HL-60 (cell line): ENCODE results near the gene ZNF675.

Experiments
- DNase-seq, 2 experiments: peaks; one replicate each; pipeline ENCODE4 v3.0.0-alpha.2; 2010 to 2020; ENCODE audit warnings: low read depth in 1 of 2, low spot score in 1 of 2
- H3K27ac ChIP-seq: fragments of 250-450 bp; sonication (Bioruptor Pico); replicated peaks from 2 replicates; pipeline ENCODE4 v1.5.1; 2020; ENCODE audit warnings: mild to moderate bottlenecking, moderate library complexity
- H3K27me3 ChIP-seq: fragments of 250-450 bp; sonication (Bioruptor Pico); 2 replicates; pipeline ENCODE4 v1.5.1; 2021; ENCODE audit warnings: mild to moderate bottlenecking, moderate library complexity; ENCODE audit not compliant: insufficient read depth, poor library complexity, severe bottlenecking
- H3K4me3 ChIP-seq: replicated peaks from 2 replicates; pipeline ENCODE4 v1.5.1; 2011; ENCODE audit warnings: mild to moderate bottlenecking, control low read depth, low read length; ENCODE audit not compliant: insufficient read depth
- CTCF ChIP-seq: IDR thresholded peaks from one replicate; pipeline ENCODE4 v1.5.1; 2011; ENCODE audit warnings: low read length, control low read depth, inconsistent platforms; ENCODE audit not compliant: insufficient read depth
- GABPA ChIP-seq: IDR thresholded peaks from 2 replicates; pipeline ENCODE4 v1.6.1; 2012; ENCODE audit warnings: low read depth
- POLR2AphosphoS5 ChIP-seq: IDR thresholded peaks from 2 replicates; pipeline ENCODE4 v1.6.1; 2012; ENCODE audit warnings: low read depth
- REST ChIP-seq: IDR thresholded peaks from 2 replicates; pipeline ENCODE4 v1.6.1; 2012; ENCODE audit warnings: low read depth; ENCODE audit not compliant: insufficient replicate concordance
- SPI1 ChIP-seq: IDR thresholded peaks from 2 replicates; pipeline ENCODE4 v1.6.1; 2012; ENCODE audit warnings: low read depth, mild to moderate bottlenecking, borderline replicate concordance

Gene ZNF675

GRCh38 chr19:23716792-23717191 is 29.8 kb upstream of the ZNF675 start:
- no peaks in the 10 kb centered on the region for H3K27me3 ChIP-seq
- DNase-seq = no peak
- TF ChIP-seq SPI1 (no peak), GABPA (no peak), CTCF (no peak), POLR2AphosphoS5 (no peak), REST (no peak)
- H3K27ac ChIP-seq = no peak overlapping the region
- no peak overlapping the region for H3K4me3 ChIP-seq

DNA sequence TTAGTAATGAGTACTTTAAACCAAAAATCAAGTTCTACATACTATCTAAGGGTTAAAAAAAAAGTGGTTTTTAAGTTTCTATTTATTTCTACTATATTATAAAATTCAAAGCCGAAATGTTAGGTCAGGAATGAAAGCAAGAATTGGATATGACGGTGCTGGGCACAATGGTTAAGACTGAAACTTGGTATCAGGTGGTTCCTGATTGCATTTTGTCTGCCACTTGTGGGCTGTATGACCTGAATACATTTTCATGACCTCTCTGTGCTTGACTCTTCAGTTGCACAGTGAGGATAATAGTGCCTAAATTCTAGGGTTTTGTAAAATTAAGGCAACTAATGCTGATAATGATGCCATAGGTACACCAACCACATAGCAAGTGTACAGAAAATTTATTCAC is 22.3 kb upstream of the ZNF675 start:
- no peak overlapping the region for H3K27ac ChIP-seq
- TF ChIP-seq CTCF = no peak
- no peak for TF ChIP-seq REST
- no peak for TF ChIP-seq GABPA
- no peak for TF ChIP-seq POLR2AphosphoS5
- no peak for TF ChIP-seq SPI1
- no peak overlapping the region for H3K4me3 ChIP-seq
- no peak for DNase-seq
- H3K27me3 ChIP-seq = no peaks in the 10 kb centered on the region

DNA sequence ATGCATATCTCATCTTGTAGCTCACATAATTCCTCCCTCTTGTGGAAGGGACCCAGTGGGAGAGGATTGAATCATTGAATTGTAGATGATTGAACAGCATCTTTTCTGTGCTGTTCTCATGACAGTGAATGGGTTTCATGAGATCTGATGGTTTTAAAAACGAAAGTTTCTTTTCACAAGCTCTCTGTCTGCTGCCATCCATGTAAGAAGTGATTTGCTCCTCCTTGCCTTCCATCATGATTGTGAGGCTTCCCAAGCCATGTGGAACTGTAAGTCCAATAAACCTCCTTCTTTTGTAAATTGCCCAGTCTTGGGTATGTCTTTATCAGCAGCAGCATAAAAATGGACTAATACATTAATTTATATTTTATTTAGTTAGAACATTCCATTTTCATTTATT is 19.6 kb upstream of the ZNF675 start:
- no peak for TF ChIP-seq REST
- no peak for TF ChIP-seq CTCF
- no peak for TF ChIP-seq SPI1
- no peak for TF ChIP-seq GABPA
- TF ChIP-seq POLR2AphosphoS5 = no peak
- DNase-seq = no peak
- H3K27ac ChIP-seq = no peak overlapping the region
- H3K27me3 ChIP-seq = no peaks in the 10 kb centered on the region
- H3K4me3 ChIP-seq = no peak overlapping the region
